K562 (cell line): ENCODE results near the gene FMNL1. TPM values are rescaled to one million over a fixed set of nuclear protein-coding genes. Genes with fewer than 3 reads are reported as not detected.

Experiments
- ATAC-seq: fragments of 200-7000 bp; cut with Tn5 transposase; 3 replicates; pipeline ENCODE4 v1.9.1; 2020; ENCODE audit warnings: moderate library complexity
- BruUV-seq: library from RNA; stranded (reverse); fragments of 400-500 nt; replicated peaks from 2 replicates; lab custom pipeline; 2021; lab: Mats Ljungman, UMichigan
- CTCF ChIA-PET: fragments of 300-600 bp; formaldehyde crosslinking; extraction: SDS; loops from one replicate; lab custom pipeline; 2021; ENCODE audit warnings: low intra/inter-chr PET ratio; lab: Yijun Ruan, JAX
- POLR2A ChIA-PET: fragments of 300-600, 350-650 bp; sonication (Branson Sonifier 250); formaldehyde crosslinking; extraction: SDS; loops from one replicate; lab custom pipeline; 2021; ENCODE audit warnings: antibody characterized with exemption, inconsistent platforms; lab: Yijun Ruan, JAX
- DNase-seq, 4 experiments: peaks; one replicate each; pipeline versions ENCODE4 v3.0.0 to v3.0.0-alpha.2; 2011 to 2018; ENCODE audit warnings: low spot score in 3 of 4, mixed read lengths in 3 of 4; ENCODE audit errors: extremely low read depth in 1 of 4
- FAIRE-seq: peaks from 2 replicates; lab custom pipeline; 2011; peaks lifted over from hg19 to GRCh38; lab: Jason Lieb, UNC
- H2AFZ ChIP-seq: 2 replicates; pipeline ENCODE4 v1.6.0; 2011; ENCODE audit warnings: low read depth, low read length, control low read depth, inconsistent platforms
- H3K27ac ChIP-seq: fragments of 200-600 bp; 3 replicates; pipeline ENCODE4 v1.8.0; 2011; ENCODE audit warnings: low read depth, mild to moderate bottlenecking, control low read depth, inconsistent platforms, low read length, moderate library complexity, mixed read lengths; ENCODE audit errors: extremely low read depth
- H3K27me3 ChIP-seq, 2 experiments: fragments of 300-600 bp in 1 of 2; 2 replicates in 1 of 2; 3 replicates in 1 of 2; pipeline versions ENCODE4 v1.6.0 to v1.8.0; 2011; ENCODE audit warnings: inconsistent platforms in 2 of 2, low read length in 2 of 2, mild to moderate bottlenecking in 1 of 2, mixed read lengths in 1 of 2, moderate library complexity in 1 of 2; ENCODE audit not compliant: control insufficient read depth in 2 of 2, insufficient read depth in 2 of 2
- H3K36me3 ChIP-seq: fragments of 300-600 bp; 3 replicates; pipeline ENCODE4 v1.8.0; 2011; ENCODE audit warnings: mild to moderate bottlenecking, low read length, inconsistent platforms; ENCODE audit not compliant: control insufficient read depth, insufficient read depth
- H3K4me1 ChIP-seq, 2 experiments: fragments of 200-600 bp in 1 of 2; replicated peaks in 1 of 2; 2 replicates in 1 of 2; 3 replicates in 1 of 2; pipeline versions ENCODE4 v1.5.1 to v1.8.0; 2011; ENCODE audit warnings: inconsistent platforms in 2 of 2, low read length in 2 of 2, mild to moderate bottlenecking in 1 of 2, mixed read lengths in 1 of 2, moderate library complexity in 1 of 2; ENCODE audit not compliant: control insufficient read depth in 2 of 2, insufficient read depth in 2 of 2
- H3K4me2 ChIP-seq: 2 replicates; pipeline ENCODE4 v1.6.1; 2011; ENCODE audit warnings: low read length, control low read depth, inconsistent platforms, mixed read lengths; ENCODE audit not compliant: insufficient read depth
- H3K4me3 ChIP-seq: fragments of 200-600 bp; sonication (generic), shearing (Covaris generic); 2 replicates; pipeline ENCODE4 v1.5.1; 2016; ENCODE audit warnings: control low read depth, inconsistent platforms
- H3K79me2 ChIP-seq: fragments of 200-600 bp; 3 replicates; pipeline ENCODE4 v1.8.0; 2011; ENCODE audit warnings: low read length, inconsistent platforms; ENCODE audit not compliant: control insufficient read depth, insufficient read depth
- H3K9ac ChIP-seq, 2 experiments: 2 replicates each; pipeline versions ENCODE4 v1.6.0 to v1.6.1; 2011; ENCODE audit warnings: low read depth in 2 of 2, low read length in 2 of 2, control low read depth in 1 of 2, inconsistent platforms in 1 of 2, mild to moderate bottlenecking in 1 of 2, mixed read lengths in 1 of 2; ENCODE audit not compliant: insufficient read depth in 1 of 2
- H3K9me1 ChIP-seq: one replicate; pipeline ENCODE4 v1.6.0; 2011; ENCODE audit warnings: inconsistent platforms, mild to moderate bottlenecking, low read length, moderate library complexity; ENCODE audit not compliant: control insufficient read depth, insufficient read depth
- H3K9me3 ChIP-seq: replicated peaks from 2 replicates; pipeline ENCODE4 v1.5.1; 2011; ENCODE audit warnings: low read depth, low read length, inconsistent platforms; ENCODE audit not compliant: control insufficient read depth, insufficient read depth
- H4K20me1 ChIP-seq: replicated peaks from 2 replicates; pipeline ENCODE4 v1.6.1; 2011; ENCODE audit warnings: low read length, inconsistent platforms, mixed read lengths; ENCODE audit not compliant: control insufficient read depth, insufficient read depth
- ARID1B ChIP-seq: fragments of 450-650 bp; IDR thresholded peaks from 2 replicates; pipeline ENCODE4 v1.6.1; 2016; ENCODE audit warnings: antibody characterized with exemption, mild to moderate bottlenecking, inconsistent platforms
- GTF2E2 ChIP-seq: fragments of 200-800 bp; sonication (Bioruptor generic); IDR thresholded peaks from 2 replicates; pipeline ENCODE4 v1.6.1; 2016; ENCODE audit warnings: missing genetic modification characterization, missing compliant biosample characterization
- HDAC3 ChIP-seq: fragments of 450-650 bp; IDR thresholded peaks from 2 replicates; pipeline ENCODE4 v1.6.1; 2018; ENCODE audit warnings: borderline replicate concordance, mild to moderate bottlenecking, moderate library complexity; ENCODE audit not compliant: partially characterized antibody
- PRMT5 ChIP-seq: sonication (generic); formaldehyde crosslinking; IDR thresholded peaks from 2 replicates; pipeline ENCODE4 v1.5.0; 2020; ENCODE audit warnings: missing genetic modification reagents
- RFX5 ChIP-seq: IDR thresholded peaks from 2 replicates; pipeline ENCODE4 v1.6.1; 2011; ENCODE audit warnings: low read depth, mild to moderate bottlenecking, improper control_type of control experiment, low read length
- SIN3A ChIP-seq, 2 experiments: fragments of 150-350 bp in 1 of 2; IDR thresholded peaks; 2 replicates each; pipeline ENCODE4 v1.6.1; 2011 to 2016; ENCODE audit warnings: borderline replicate concordance in 2 of 2, low read depth in 2 of 2, low read length in 2 of 2, mild to moderate bottlenecking in 2 of 2, moderate library complexity in 2 of 2; ENCODE audit not compliant: control insufficient read depth in 1 of 2
- WHSC1 ChIP-seq: IDR thresholded peaks from one replicate; pipeline ENCODE4 v1.6.1; 2012; ENCODE audit warnings: low read length, control low read depth, inconsistent platforms
- ZNF324 ChIP-seq: fragments of 250-450 bp; sonication (Bioruptor Pico); IDR thresholded peaks from 2 replicates; pipeline ENCODE4 v1.4.0; 2020; ENCODE audit warnings: mild to moderate bottlenecking
- ZNF695 ChIP-seq: fragments of 450-650 bp; formaldehyde crosslinking; IDR thresholded peaks from 2 replicates; pipeline ENCODE4 v1.4.0; 2020; ENCODE audit warnings: mild to moderate bottlenecking, moderate library complexity
- WGBS: fragments of 100-300 bp; shearing (Covaris generic); methylation state at CpG from one replicate; pipeline ENCODE4 v1.1.6; 2016; ENCODE audit warnings: low coverage, mixed read lengths; ENCODE audit not compliant: insufficient coverage; ENCODE audit errors: missing lambda C conversion rate; 5-methylcytosine and 5-hydroxymethylcytosine counted together
- in situ Hi-C: fragments of 300-500 bp; cut with MboI; formaldehyde crosslinking; loops from 4 replicates; pipeline ENCODE4 v1.15.0; 2018; ENCODE audit warnings: inconsistent platforms, mixed read lengths
- intact Hi-C: fragments of 100-400 bp; cut with micrococcal nuclease; formaldehyde crosslinking; loops from 2 replicates; pipeline ENCODE4 v1.14.2; 2022
- polyA plus RNA-seq, 8 experiments: library from polyadenylated mRNA; depleted of rRNA in 4 of 8; stranded (reverse) in 5 of 8; unstranded in 3 of 8; fragments of >200 nt; fragmentation: Nextera tagmentation in 2 of 8; fragmentation: Illumina TruSeq in 1 of 8; extraction: Ambion mirVana in 2 of 8; extraction: Trizol in 1 of 8; gene quantifications; 2 replicates each; pipeline versions ENCODE4 v1.2.1 to v1.2.3, GENCODE V29; 2011 to 2014; ENCODE audit warnings: inconsistent platforms in 1 of 8, missing spikeins in 1 of 8
- total RNA-seq, 7 experiments: library from RNA; depleted of rRNA in 6 of 7; stranded (reverse); fragments of >200 nt in 6 of 7; fragmentation: Illumina TruSeq in 2 of 7; extraction: Trizol in 2 of 7; gene quantifications; 2 replicates each; pipeline versions ENCODE4 v1.2.1 to v1.2.3, GENCODE V29; 2011 to 2021; ENCODE audit warnings: low replicate concordance in 1 of 7
- TF ChIP-seq, protein P1 (sequence below): fragments of 450-650 bp; formaldehyde crosslinking; IDR thresholded peaks from 2 replicates; pipeline ENCODE4 v1.4.0; 2022; ENCODE audit warnings: mild to moderate bottlenecking, moderate library complexity
- TF ChIP-seq, protein P2 (sequence below): IDR thresholded peaks from 2 replicates; pipeline ENCODE4 v1.6.1; 2011; ENCODE audit warnings: borderline replicate concordance, low read depth, mild to moderate bottlenecking, moderate library complexity, low read length; ENCODE audit not compliant: insufficient read depth, poor library complexity, severe bottlenecking
- TF ChIP-seq, protein P3 (sequence below): fragments of 250-450 bp; sonication (Bioruptor Pico); IDR thresholded peaks from 2 replicates; pipeline ENCODE4 v1.5.1; 2021; ENCODE audit warnings: mild to moderate bottlenecking
- TF ChIP-seq, protein P4 (sequence below): fragments of 250-450 bp; sonication (Bioruptor Pico); IDR thresholded peaks from 2 replicates; pipeline ENCODE4 v1.5.0; 2021; ENCODE audit warnings: mild to moderate bottlenecking, borderline replicate concordance

The FMNL1 gene
- total and polyA plus RNA-seq, 9 of the 15 experiments (the other 6 are each of a cell fraction or from before 2014, with no cell fraction given): 0.70 to 36.6 (median 7.7) TPM

DNA sequence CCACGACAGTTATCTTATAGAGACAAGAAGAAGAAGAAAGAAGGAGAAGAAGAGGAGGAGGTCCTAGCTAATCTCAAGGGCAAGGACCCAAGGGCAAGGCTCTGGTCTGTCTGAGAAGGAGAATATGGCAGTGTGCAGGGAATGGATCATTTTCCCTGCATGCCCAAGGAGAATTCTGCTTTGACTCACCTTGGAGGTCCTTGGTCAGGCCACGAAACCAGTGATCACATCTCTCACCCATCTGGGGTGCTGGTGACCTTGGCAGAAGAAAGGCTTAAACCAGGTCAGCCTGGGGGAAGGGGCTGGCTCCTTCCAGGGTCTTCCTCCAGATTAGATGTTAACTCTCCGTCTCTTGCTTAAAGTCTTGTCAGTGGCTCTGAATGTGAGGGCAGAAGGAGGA, 1.6 kb upstream of the FMNL1 start:
- POLR2A ChIA-PET: interaction anchor here (0.6 to 1.2 kb wide), 3 partner anchors 18 to 85 kb away, joined by 3 to 6 read pairs (median 3); partner anchors contain the start of gene ACBD4
- intact Hi-C loops: no loop called here
- H3K9me1 ChIP-seq: no peaks in the 10 kb centered on the region
- H3K4me1 ChIP-seq: peaks cover 26 to 43% of the 10 kb centered on the region in 2 experiments
- H2AFZ ChIP-seq: no peak overlapping the region
- no peaks in the 10 kb centered on the region; the same call in 2 of the 3 replicates for H3K36me3 ChIP-seq
- no peak overlapping the region for H3K4me2 ChIP-seq
- TF ChIP-seq, protein P1, sequence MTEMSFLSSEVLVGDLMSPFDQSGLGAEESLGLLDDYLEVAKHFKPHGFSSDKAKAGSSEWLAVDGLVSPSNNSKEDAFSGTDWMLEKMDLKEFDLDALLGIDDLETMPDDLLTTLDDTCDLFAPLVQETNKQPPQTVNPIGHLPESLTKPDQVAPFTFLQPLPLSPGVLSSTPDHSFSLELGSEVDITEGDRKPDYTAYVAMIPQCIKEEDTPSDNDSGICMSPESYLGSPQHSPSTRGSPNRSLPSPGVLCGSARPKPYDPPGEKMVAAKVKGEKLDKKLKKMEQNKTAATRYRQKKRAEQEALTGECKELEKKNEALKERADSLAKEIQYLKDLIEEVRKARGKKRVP: no peak
- no peak for TF ChIP-seq GTF2E2
- TF ChIP-seq RFX5: no peak
- TF ChIP-seq, protein P2, sequence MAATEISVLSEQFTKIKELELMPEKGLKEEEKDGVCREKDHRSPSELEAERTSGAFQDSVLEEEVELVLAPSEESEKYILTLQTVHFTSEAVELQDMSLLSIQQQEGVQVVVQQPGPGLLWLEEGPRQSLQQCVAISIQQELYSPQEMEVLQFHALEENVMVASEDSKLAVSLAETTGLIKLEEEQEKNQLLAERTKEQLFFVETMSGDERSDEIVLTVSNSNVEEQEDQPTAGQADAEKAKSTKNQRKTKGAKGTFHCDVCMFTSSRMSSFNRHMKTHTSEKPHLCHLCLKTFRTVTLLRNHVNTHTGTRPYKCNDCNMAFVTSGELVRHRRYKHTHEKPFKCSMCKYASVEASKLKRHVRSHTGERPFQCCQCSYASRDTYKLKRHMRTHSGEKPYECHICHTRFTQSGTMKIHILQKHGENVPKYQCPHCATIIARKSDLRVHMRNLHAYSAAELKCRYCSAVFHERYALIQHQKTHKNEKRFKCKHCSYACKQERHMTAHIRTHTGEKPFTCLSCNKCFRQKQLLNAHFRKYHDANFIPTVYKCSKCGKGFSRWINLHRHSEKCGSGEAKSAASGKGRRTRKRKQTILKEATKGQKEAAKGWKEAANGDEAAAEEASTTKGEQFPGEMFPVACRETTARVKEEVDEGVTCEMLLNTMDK: no peak
- TF ChIP-seq, protein P3, sequence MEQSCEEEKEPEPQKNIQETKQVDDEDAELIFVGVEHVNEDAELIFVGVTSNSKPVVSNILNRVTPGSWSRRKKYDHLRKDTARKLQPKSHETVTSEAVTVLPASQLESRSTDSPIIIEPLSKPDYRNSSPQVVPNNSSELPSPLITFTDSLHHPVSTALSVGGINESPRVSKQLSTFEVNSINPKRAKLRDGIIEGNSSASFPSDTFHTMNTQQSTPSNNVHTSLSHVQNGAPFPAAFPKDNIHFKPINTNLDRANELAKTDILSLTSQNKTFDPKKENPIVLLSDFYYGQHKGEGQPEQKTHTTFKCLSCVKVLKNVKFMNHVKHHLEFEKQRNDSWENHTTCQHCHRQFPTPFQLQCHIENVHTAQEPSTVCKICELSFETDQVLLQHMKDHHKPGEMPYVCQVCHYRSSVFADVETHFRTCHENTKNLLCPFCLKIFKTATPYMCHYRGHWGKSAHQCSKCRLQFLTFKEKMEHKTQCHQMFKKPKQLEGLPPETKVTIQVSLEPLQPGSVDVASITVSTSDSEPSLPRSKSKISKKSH (CRISPR knock-in tag): no peak
- no peak for TF ChIP-seq ZNF324
- TF ChIP-seq HDAC3: no peak
- TF ChIP-seq SIN3A (IDR thresholded peaks at IDR 0.05; ENCODE audit: borderline replicate concordance in 2 of 2, control insufficient read depth in 1 of 2, low read depth in 2 of 2, low read length in 2 of 2): no peak
- TF ChIP-seq PRMT5 (CRISPR knock-in tag): no peak
- TF ChIP-seq ZNF695 (CRISPR knock-in tag): no peak
- no peak for TF ChIP-seq WHSC1
- TF ChIP-seq, protein P4, sequence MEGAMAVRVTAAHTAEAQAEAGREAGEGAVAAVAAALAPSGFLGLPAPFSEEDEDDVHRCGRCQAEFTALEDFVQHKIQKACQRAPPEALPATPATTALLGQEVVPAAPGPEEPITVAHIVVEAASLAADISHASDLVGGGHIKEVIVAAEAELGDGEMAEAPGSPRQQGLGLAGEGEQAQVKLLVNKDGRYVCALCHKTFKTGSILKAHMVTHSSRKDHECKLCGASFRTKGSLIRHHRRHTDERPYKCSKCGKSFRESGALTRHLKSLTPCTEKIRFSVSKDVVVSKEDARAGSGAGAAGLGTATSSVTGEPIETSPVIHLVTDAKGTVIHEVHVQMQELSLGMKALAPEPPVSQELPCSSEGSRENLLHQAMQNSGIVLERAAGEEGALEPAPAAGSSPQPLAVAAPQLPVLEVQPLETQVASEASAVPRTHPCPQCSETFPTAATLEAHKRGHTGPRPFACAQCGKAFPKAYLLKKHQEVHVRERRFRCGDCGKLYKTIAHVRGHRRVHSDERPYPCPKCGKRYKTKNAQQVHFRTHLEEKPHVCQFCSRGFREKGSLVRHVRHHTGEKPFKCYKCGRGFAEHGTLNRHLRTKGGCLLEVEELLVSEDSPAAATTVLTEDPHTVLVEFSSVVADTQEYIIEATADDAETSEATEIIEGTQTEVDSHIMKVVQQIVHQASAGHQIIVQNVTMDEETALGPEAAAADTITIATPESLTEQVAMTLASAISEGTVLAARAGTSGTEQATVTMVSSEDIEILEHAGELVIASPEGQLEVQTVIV (CRISPR knock-in tag): no peak
- TF ChIP-seq ARID1B: no peak
- TF ChIP-seq, all 486 proteins: peak for 0
- in situ Hi-C loops: no loop called here
- H3K9me3 ChIP-seq: no peaks in the 10 kb centered on the region
- ATAC-seq (no peak), DNase-seq (no peak), FAIRE-seq (no peak)
- H4K20me1 ChIP-seq: no peaks in the 10 kb centered on the region
- H3K79me2 ChIP-seq: peaks cover 29% of the 10 kb centered on the region
- CTCF ChIA-PET: interaction anchor here (1.1 to 2.8 kb wide), 5 partner anchors 11 to 166 kb away, joined by 3 to 44 read pairs (median 20); no protein-coding TSS in a partner anchor
- BruUV-seq: no TSS peak
- no peak overlapping the region for H3K27ac ChIP-seq
- no peak overlapping the region for H3K4me3 ChIP-seq
- H3K9ac ChIP-seq: no peak overlapping the region; a peak in 1 of 4 replicates
- H3K27me3 ChIP-seq: no peaks in the 10 kb centered on the region
- WGBS: 46% methylated on average over 3 of the region's 3 CpGs
